GM18517 (cell line): Measurements from ENCODE around the gene PHIP.
"Not testable (repeated sequence)": the region's sequence is repeated elsewhere in the genome, so short reads cannot be mapped to it uniquely, and the experiment has no call there.

ENCODE experiments used
- ATAC-seq: cut with Tn5 transposase; IDR thresholded peaks from one replicate; pipeline ENCODE4 v1.9.1; 2021; ENCODE audit warnings: mild to moderate bottlenecking, moderate library complexity; ENCODE audit not compliant: unreplicated experiment

The PHIP gene

DNA sequence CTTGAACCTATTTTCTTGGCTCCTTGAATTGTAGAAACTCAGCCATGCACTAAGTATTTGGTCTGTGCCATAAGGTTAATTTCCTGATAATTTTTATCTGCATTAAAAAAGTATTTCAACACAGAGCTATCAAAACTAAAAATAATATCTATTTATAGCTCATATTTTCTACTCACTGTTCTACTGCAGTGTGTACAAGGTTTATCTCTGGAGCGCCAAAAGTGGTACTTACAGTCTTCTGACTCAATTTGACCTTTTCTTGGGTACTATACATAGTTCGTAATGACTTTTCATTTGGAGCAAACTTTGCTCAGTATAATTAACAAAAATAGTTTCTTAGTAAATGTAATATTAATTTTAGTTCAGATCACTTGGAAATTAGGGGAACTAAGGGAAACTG, 141.5 kb downstream of the PHIP start:
- ATAC-seq, result no peak

DNA sequence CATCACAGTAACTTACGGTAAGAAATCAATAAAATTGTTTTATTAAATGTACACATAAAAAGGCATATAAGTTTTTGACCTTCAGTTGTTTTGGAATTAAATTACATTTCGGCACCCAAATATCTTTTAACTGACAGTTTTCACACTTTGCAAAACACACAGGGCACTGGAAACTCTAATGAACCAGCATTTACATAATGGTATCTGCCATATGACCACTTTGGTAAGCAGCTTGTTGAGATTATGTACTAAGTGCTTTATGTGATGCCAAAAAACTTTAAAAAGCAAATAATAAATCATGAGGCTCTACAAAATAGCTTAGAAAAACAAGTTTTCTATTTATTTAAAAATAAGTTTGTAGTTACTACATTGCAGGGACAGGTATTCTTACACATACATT, 142.5 kb downstream of the PHIP start:
- ATAC-seq, result no peak

DNA sequence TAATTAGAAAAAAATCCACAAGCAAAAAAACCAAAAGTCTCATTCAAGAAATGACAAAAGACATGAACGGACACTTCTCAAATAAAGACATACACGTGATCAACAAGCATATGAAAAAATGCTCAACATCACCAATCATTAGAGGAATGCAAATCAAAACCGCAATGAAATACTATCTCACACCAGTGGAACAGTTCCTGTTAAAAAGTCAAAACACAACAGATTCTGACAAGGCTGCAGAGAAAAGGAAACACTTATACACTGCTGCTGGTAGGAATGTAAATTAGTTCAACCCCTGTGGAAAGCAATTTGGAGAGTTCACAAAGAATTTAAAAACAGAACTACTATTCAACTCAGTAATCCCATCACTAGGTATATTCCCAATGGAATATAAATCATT, 152.7 kb downstream of the PHIP start:
- ATAC-seq, result no peak

DNA sequence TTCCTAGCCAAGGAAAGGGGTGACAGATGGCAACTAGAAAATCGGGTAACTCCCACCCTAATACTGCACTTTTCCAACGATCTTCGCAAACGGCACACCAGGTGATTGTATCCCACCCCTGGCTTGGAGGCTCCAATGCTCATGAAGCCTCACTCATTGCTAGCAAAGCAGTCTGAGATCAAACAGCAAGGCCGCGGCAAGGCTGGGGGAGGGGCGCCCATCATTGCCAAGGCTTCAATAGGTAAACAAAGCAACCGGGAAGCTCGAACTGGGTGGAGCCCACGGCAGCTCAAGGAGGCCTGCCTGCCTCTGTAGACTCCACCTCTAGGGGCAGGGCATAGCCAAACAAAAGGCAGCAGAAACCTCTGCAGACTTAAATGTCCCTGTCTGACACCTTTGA, 156.9 kb downstream of the PHIP start:
- ATAC-seq, result not testable (repeated sequence)

DNA sequence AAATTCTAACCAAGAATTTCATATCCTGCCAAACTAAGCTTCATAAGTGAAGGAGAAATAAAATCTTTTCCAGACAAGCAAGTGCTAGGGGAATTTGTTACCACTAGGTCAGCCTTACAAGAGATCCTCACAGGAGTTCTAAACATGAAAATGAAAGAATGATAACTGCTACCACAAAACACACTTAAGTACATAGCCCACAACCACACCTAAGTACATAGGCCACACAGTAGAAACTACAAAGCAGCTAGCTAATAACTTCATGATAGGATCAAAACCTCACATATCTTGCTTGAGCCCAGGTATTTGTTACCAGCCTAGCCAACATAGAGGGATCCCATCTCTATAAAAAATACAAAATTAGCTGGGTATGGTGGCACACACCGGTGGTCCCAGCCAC, 160.3 kb downstream of the PHIP start:
- no peak for ATAC-seq

DNA sequence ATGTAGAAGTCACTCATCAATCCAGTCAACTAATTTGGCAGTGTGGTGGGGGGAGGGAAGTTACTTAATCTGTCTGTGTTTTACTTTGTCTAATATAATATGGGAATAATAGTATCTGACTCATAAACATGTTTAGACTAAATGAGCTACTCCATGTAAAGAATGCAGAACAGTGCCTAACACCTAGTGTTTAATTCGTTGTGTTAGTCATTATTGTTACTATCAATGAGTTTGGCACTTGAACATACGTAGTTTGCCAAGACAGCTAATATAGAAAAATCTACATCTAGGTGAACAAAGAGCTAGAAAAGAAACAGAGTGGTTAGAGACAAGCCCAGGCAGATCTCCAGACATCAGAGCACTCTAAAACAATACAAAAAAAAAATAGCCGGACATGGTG, 161.6 kb downstream of the PHIP start:
- no peak for ATAC-seq

DNA sequence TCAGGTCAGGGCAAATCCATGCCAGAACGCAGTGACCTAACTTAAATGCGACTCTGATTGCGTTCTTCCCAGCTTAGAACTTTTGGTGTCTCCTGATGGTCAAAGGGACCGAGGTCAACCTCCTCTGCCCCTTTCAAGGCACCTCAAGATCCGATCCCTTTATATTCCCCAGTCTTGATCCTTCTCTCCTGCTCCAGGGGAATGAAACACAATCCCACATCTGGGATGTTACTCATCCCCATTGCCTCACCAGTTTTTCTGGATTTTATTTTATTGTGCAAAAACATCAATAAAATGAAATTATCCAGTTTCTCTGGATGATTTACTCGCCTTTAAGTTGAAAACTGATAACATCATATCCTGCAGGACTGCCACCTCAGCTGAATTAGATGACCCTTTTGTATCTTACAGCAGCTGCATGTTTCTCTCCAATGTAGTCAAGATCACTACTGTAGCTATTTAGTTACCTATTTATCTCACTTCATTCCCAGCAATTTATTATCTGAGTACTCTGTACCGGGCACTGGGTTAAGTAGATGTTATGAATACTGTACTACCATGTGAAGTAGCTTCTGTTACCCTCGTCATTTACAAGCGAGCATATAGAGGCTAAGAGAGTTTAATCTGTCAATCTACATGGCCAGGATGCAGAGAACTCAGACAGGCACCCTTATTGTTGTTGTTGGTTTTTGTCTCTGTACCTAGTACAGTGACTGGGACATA, 166.7 kb downstream of the PHIP start:
- no peak for ATAC-seq

DNA sequence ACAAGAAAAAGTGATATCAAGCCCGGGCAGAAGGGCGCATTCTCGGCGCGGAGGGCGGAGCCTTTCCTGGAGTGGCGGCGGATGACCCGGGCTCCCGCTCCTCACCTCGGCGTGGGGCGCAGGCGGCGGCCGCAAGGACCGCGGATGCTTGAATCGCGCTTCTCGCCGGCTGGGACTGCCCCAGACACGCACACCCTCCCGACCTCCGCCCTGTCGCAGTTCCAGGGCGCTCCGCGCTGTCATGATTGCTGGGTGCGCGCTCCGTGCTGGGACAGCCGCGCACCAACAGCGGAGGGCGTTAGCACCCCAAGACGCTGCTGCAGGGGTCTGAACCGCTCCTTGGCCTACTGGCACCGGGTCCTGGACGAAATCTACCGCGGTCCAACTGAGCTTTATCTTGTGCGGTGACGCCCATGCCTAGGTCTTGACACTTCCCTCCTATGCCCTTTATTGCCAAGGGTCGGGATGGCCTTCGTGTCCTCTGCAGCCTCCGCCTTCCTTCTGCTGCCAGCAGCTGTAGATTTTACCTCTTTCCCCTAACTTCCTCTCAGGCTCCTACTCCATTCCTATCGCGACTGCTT, 167.4 kb downstream of the PHIP start:
- peak; percentile 49 for ATAC-seq

DNA sequence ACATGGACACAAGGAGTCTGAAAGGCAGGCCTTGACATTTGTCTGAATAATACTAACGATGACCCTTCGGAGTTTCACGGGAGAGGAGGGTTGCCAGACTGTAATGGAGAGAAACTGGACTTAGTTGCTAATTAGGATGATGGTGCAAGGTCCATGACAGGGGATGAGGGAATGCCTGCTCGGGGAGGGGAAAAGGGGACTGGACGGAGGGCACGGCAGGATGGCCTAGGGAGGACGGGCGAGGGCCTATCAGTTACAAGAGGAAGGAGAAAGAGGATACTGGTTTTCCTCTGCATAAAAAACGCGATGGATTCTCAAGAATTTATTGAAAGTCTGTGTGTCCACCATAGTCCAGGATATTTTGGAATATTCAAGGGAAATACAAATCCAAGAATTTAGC, 168.0 kb downstream of the PHIP start:
- ATAC-seq, result no peak

DNA sequence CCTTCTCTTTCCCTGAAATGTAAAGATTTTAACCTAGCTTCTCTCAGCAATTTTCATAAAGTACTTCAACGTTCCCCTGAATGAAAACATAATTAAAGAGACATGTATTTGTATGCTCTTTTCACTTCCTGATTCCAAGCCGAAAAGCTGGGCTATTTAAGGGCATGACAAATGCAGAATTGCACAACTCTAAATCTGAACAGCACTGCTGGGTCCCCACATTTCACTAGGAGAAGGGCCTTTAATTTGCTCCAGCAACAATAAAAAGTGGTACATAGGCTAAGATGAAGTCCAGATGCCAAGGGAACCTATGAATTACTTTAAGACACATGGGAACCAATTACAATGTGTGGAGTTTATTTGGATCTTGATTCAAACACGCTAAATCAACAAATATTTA, 168.7 kb downstream of the PHIP start:
- no peak for ATAC-seq

DNA sequence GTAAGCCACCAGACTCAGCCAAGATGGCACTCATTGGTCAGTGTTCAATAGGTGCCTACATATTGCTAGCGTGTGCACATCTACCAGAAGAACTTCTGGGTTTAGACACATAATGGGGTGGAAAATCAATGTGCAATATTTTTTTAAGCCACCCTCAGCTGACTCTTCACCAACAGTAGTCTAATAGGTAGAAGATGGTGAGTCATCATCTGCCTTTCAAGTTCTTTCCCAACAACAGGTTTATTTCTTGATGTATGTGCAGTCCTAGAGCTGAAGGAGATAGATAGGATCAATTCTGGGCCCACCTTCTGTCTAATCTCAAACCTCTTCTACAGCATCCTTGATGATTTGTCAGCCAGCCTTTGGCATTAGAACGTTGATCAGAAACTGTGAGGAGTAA, 169.4 kb downstream of the PHIP start:
- no peak for ATAC-seq

DNA sequence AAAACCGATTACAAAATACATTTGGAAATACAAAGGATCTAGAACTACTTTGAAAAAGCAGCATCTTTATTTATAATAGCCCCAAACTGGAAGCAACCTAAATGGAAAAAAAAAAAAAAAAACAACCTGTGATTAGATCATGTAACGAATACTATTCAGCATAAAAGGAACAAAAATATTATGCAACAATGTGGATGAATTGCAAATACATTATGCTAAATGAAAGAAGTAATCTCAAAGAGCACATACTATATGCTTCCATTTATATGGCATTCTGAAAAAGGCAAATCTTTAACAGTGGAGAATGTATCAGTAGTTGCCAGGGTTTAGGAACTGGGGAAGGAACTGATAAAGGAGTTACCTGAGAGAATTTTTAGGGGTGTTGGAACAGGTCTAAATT, 181.8 kb downstream of the PHIP start:
- ATAC-seq, result no peak

DNA sequence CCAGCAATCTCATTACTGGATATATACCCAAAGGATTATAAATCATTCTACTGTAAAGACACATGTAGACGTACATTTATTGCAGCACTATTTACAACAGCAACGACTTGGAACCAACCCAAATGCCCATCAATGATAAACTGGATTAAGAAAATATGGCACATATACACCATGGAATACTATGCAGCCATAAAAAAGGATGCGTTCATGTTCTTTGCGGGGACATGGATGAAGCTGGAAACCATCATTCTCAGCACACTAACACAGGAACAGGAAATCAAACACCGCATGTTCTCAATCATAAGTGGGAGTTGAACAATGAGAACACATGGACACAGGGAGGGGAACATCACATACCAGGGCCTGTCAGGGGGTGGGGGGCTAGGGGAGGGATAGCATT, 188.2 kb downstream of the PHIP start:
- not testable (repeated sequence) for ATAC-seq
